Dedifferentiated amniotic fluid mesenchymal stem cell (primary cell): ENCODE data around the gene ADAD2.
A peak's percentile ranks its signal among the peaks of the same experiment; 100 is the strongest.
"Not testable (repeated sequence)": the region's sequence is repeated elsewhere in the genome, so short reads cannot be mapped to it uniquely, and the experiment has no call there.

Source experiments
- DNase-seq: peaks from one replicate; pipeline ENCODE4 v3.0.0-alpha.2; 2016; ENCODE audit errors: extremely low spot score

Gene ADAD2

DNA sequence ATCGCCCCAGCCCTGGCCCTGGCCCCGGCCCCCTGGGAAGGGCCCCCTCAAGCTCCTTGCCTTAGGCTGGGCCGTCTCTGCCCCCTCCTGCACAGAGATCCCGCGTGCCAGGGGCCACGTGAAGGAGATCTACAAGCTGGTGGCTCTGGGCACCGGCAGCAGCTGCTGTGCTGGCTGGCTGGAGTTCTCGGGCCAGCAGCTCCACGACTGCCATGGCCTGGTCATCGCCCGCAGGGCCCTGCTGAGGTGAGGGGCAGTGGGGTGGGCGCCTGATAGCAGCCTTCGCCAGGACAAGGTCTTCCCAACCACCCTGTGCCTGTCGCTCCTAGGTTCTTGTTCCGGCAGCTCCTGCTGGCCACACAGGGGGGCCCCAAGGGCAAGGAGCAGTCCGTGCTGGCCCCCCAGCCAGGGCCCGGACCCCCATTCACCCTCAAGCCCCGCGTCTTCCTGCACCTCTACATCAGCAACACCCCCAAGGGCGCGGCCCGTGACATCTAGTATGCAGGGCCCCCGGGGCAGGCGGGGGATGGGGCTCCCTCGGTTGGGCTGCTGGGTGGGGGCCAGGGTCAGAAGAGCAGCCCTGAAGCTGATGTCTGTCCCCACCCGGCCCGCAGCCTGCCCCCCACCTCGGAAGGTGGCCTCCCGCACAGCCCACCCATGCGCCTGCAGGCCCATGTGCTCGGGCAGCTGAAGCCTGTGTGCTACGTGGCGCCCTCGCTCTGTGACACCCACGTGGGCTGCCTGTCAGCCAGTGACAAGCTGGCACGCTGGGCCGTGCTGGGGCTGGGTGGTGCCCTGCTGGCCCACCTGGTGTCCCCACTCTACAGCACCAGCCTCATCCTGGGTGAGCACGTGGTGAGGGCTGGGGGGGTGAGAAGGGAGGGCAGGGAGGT is 4.5 kb downstream of the ADAD2 start:
- DNase-seq = no peak

DNA sequence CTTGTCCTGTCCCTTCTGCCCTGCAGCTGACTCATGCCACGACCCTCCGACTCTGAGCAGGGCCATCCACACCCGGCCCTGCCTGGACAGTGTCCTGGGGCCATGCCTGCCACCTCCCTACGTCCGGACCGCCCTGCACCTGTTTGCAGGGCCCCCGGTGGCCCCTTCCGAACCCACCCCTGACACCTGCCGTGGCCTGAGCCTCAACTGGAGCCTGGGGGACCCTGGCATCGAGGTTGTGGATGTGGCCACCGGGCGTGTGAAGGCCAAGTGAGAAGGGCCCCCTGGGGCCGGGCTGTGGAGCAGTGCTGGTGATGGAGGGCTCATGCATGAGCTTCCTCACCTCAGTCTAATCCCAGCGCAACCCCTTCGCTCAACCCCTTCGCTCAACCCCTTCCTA is 5.1 kb downstream of the ADAD2 start:
- no peak for DNase-seq

GRCh38 chr16:84196727-84197394 is 5.9 kb downstream of the ADAD2 start:
- no peak for DNase-seq

DNA sequence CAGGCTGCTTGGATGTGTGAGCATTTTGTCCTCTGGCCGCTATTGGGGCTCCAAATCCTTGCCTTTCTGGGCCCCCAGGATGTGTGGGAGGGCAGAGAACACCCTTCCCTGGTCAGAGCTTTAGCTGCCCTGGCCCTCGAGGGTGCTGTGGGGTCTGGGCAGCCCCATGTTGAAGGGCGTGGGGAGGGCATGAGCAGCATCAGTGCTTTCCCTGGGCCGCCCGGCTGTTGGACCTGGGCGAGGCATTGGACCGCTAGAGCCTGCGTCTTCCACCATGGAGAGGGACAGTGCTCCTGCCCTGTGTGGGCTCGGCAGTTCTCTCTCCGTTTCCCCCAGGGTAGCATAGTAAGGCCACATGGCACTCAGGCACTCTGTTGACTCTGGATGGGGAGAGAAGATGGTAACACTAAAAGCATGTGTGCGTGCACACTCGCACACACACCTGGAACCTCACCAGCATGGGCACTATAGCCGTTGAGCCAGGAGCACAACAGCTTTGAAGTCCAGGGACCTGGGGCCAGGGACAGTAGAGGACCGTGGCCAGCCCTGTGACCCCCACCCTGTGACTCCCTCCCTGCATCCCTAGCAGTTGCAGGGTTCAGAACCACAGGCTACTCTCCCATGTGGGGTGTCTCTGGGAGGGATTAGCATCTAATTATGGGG is 6.6 kb downstream of the ADAD2 start:
- no peak for DNase-seq

- DNase-seq = no peak
Observed at GRCh38 chr16:84198401-84198800, 7.4 kb downstream of the ADAD2 start.

DNA sequence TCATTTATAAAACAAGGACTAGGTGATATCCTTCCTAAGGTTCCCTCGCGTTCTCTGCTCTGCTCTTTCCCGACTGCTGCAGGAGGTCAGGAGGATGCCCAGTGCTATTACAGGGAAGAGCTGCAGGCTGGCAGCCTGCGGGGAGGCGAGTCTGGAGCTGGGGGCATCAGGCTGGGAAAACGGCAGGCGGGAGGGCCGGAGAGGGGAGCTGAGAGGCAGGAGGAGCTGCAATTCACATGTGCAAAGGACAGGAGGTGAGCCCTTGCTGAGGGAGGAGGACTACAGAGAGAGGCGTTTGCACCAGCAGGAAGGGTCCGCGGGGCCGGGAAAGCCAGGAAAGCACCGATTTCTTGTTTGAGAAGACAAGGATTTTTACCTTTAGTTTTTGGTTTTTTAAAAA is 8.1 kb downstream of the ADAD2 start:
- DNase-seq = no peak

- DNase-seq = no peak
Observed at GRCh38 chr16:84199861-84200260, 8.9 kb downstream of the ADAD2 start.

- not testable (repeated sequence) for DNase-seq
Observed at GRCh38 chr16:84204551-84204950, 13.6 kb downstream of the ADAD2 start.

DNA sequence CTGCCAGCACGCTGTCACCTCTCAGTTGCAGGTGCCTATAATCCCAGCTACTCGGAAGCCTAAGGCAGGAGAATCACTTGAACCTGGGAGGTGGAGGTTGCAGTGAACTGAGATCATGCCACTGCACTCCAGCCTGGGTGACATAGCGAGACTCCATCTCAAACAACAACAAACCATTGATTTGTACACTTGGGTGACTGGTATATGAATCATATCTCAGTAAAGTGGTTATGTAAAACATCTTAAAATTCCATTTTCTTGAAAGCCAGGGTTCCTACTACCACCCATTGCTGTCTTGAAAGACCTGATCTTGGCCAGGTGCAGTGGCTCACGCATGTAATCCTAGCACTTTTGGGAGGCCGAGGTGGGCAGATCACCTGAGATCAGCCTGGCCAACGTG is 14.2 kb downstream of the ADAD2 start:
- DNase-seq = not testable (repeated sequence)

GRCh38 chr16:84205976-84206691 is 15.2 kb downstream of the ADAD2 start:
- DNase-seq = no peak

- no peak for DNase-seq
Observed at GRCh38 chr16:84207251-84207650, 16.3 kb downstream of the ADAD2 start.

DNA sequence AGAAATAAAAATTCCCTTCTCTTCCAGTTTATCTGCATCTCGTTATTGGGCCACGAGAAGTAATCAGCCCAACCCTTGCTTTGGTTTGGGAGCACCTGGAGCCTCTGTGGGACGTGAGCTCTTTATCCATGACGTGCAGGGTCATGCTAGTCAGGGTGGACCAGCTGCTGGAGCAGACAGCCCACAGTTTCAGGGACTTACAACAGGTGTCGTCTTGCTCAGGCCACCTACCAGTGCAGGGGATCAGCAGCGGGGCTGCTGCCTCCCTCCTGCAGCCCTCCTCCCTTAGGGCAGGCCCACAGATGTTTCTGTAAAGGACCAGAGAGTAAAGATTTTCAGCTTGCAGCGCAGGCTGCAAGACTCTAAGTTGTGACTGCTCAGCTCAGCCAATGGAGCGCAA is 16.9 kb downstream of the ADAD2 start:
- no peak for DNase-seq

- no peak for DNase-seq
Observed at GRCh38 chr16:84209989-84210388, 19.0 kb downstream of the ADAD2 start.

GRCh38 chr16:84212154-84212553 is 21.2 kb downstream of the ADAD2 start:
- no peak for DNase-seq

DNA sequence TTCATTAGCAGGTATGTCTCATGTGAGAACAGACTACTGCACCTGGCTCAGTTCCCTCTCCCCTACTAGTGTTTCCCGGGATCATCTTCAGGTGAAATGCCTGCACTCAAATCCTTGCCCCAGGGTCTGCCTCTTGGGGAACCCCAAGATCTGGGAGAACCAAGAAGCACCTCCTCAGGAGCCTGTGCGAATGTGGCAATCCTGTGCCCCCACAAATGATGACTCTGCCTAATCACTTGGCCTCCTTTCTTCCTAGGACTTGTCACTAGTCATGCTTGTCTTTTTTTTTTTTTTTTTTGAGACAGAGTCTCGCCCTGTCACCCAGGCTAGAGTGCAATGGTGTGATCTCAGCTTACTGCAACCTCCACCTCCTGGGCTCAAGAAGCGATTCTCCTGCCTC is 21.7 kb downstream of the ADAD2 start:
- no peak for DNase-seq

- DNase-seq = no peak
Observed at GRCh38 chr16:84214451-84215066, 23.6 kb downstream of the ADAD2 start.

- no peak for DNase-seq
Observed at GRCh38 chr16:84215531-84215930, 24.6 kb downstream of the ADAD2 start.

GRCh38 chr16:84216144-84216543 is 25.2 kb downstream of the ADAD2 start:
- not testable (repeated sequence) for DNase-seq

DNA sequence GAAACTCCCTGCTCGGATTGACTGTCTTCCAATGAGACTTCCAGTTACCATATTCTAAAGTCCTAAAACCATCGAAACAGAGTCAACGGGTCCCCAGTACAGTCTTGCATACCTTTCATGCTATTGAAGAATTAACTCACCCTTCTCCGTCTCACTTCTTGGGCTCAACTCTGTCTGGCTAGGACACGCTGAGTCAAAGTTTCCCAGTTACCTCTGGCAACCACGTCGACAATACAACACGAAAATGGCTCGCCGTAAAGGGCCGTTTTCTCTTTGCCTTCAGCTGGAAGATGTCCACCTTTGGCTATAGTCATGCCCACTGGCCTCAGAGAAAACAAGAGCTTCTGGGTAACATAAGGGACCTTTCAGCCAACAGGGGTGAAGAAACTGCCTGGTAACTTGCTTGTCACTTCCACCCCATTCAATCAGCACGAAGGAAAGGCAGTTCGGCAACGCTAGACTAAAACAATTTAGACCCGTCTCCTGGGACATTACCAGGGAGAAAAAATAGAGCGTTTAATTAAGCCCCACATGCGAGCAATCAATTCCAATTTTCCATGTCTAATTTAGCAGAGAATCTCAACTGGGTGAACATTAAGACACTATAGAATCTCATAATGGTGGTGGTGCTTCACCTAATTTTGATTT is 27.3 kb downstream of the ADAD2 start:
- DNase-seq = no peak

GRCh38 chr16:84218956-84219355 is 28.0 kb downstream of the ADAD2 start:
- DNase-seq = no peak

DNA sequence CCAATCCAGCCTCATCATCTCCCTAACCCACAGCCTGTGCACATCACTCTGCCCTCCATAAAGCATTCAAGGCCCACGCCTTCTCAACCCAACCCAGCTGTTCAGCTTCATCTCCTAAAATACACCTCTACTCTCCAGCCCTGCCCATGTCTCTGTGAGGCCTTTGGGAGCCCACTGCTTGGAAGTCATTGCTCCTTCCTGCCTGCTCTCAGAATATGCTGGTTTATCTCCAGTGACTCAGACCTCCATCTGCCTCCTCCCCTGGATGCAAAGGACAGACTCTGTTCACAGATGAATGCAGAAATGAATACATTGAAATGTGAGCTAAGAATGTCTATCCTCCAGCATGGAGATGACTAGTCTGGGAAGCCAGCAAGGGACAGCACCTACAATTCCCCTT is 29.9 kb downstream of the ADAD2 start:
- DNase-seq = peak; percentile 18
